ENCODE data around the gene SAP30. TPM values are rescaled to one million over a fixed set of nuclear protein-coding genes. Genes with fewer than 3 reads are reported as not detected.

The SAP30 gene
- total RNA-seq, 2 donors from 2014 or later, result 6.5 to 7.6 TPM

DNA sequence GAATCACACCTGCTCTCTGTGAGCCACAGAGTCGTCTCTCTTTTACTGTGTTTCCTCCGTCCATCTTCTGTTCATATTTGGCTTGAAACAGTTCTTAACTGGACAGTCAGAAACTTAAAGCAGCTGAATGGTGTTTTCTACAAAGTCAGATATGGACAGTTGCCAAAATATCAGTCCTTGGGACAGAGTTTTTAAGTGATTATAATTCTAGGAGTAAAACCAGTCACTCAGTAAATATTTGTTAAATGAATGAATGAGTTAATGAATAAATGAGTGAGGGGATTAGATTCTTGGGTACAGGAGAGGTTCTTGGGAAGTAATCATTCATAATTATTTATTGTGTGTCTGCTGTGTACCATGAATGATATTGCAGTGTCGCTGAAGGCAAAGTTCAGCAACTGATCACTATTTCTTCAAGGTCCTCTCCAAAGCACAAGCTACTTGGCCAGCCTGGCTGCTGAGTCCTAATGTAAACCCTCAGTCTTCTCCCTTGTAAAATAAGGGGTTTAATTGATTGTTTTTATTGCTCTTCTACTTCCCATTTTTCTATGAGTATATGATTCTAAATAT, 33.6 kb downstream of the SAP30 start:
- intact Hi-C loops (cut with DNase I, micrococcal nuclease), result no loop called here
- no peak for DNase-seq
- ATAC-seq, result no peak

DNA sequence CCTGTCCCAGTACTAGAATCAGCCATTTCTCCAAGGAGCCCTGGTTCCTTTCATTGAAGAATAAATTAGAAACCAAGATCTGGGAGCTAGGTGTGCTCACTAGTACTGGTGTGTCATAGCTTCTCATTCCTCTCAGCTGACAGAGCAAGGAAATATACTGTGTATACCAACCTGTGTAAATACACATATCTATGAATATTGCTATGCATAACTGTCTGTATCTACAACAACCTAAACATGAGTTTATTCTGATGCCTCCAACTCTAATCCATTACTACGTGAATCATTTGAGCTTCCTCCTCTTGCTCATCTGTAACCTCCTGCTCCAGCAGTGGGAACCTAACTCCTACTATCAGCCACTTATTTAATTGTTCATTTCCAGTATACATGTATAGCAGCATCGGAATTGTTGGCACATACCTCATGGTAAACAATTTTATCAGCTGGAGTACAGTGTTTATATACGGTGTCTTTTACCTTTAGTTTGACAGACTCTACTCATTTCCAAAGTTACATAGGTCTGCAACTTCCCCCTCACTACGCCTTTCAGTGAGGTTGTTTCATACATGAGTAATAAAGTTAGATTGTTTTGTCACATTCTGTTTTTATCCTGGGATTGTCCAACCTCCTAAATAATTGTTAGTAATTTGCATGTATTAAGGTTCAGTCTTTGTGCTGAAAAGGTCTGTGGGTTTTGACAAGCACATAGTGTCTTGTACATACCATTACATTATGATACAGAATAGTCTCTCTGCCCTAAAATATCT, 35.3 kb downstream of the SAP30 start:
- ATAC-seq, result no peak
- intact Hi-C loops (cut with DNase I, micrococcal nuclease), result no loop called here
- no peak for DNase-seq

DNA sequence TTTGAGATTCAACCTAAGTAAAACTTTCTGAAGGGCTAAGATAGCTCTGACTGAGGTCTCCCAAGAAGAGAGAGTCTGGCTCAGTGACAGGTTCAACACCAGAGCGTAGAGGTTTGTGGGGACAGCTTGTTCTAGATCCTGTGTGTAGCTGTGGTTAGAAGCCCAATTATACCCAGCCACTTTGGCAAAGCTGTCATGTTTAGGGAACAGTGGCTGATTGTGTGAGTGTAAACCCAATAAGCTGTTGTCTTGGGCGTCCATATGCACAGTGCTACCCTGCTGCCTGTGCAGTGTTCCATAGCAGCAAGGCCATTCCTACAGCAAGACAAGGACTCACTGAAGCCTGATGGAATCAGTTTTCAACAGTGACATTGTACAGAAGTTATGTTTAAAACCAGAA, 39.3 kb downstream of the SAP30 start:
- no peak for ATAC-seq
- intact Hi-C loops (cut with DNase I, micrococcal nuclease), result no loop called here
- DNase-seq, result no peak

DNA sequence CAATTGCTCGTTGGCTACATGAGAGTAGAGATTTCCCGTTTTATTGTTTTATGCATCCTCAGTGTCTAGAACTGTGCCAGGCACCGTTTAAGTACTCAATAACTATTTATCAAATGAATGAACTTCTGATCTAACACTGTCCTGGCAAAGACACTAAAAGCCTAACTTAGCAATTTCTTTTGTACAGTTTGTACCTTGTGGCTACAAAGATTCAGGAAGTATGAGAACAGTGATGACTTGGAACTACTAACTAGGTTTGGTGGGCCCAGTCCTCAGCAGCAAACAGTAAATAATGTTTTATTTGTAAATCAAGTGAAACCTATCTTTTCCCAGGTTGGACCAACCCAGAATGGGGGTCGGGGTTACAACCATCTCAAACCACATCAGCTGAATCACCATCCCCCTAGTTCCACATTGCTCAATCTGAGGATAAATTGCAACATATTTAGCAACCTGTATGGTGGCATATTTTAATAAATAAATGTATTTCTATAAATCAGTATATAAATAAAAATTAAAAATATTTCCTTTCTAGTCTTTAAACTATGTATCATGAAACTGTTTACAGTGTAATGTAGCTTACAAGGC, 40.4 kb downstream of the SAP30 start:
- ATAC-seq (no peak), DNase-seq (no peak)
- intact Hi-C loops (cut with DNase I, micrococcal nuclease), result no loop called here

DNA sequence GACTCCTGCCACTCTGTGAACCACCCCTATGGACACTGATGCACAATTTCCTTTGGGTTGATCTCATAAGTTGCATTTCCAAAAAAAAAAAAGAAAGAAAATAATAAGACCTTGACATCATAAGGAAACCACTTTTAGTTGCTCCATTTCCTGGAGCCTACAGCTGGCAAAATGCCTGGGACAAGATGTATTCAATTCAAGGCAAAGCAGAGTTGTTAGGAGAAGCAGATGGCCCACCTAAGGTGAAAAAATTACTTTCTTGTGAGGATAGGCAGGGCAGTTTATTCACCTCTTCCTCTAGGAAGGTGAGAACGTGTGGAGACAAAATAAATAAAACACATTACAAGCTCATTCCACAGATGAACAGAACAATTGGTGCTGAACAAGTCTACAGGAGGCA, 42.3 kb downstream of the SAP30 start:
- no peak for ATAC-seq
- no peak for DNase-seq
- intact Hi-C loops (cut with DNase I, micrococcal nuclease), result no loop called here

DNA sequence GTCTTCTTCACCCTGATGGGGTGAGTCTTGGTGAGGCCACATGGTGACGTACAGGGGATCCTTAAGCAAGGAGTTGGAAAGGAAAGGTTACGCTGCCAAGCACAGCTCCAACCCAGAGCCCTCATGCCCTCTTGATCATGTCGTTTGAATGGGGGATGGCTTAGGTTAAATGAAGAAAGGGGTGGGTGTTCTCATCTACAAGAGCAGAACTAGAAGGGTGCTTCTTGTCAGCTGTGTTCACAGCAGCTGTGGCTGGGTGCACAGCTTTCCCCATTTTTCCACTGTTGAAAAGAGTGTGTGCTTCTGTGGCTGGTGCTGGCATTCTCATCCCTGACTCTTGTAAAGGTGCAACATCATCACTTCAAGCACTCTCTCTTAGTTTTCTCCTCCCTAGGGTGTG, 43.7 kb downstream of the SAP30 start:
- ATAC-seq (no peak), DNase-seq (no peak)
- intact Hi-C loops (cut with DNase I, micrococcal nuclease), result no loop called here

DNA sequence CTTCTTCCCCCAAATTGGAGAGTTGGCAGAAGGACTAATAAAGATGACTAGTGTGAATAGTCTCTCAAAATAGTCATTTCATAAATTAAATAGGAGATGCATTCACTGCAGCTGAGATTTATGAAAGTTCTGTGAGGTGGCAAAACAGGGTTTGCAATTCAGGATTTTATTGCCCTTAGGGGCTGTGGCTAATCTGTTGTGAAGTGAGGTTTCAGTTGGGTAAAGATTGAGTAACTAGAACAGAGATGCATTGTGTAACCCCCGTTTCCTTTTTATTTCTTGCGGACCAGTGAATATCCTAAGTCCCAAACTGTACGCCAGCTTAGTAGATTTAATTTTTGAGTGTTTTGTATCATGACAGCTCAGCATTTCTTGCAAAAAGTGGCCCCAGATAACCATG, 44.3 kb downstream of the SAP30 start:
- DNase-seq, result no peak
- intact Hi-C loops (cut with DNase I, micrococcal nuclease), result loop anchor here in 1 of 2 donors (5.0 kb wide), 1 partner anchor 98 kb away; no protein-coding TSS in a partner anchor
- ATAC-seq, result no peak

DNA sequence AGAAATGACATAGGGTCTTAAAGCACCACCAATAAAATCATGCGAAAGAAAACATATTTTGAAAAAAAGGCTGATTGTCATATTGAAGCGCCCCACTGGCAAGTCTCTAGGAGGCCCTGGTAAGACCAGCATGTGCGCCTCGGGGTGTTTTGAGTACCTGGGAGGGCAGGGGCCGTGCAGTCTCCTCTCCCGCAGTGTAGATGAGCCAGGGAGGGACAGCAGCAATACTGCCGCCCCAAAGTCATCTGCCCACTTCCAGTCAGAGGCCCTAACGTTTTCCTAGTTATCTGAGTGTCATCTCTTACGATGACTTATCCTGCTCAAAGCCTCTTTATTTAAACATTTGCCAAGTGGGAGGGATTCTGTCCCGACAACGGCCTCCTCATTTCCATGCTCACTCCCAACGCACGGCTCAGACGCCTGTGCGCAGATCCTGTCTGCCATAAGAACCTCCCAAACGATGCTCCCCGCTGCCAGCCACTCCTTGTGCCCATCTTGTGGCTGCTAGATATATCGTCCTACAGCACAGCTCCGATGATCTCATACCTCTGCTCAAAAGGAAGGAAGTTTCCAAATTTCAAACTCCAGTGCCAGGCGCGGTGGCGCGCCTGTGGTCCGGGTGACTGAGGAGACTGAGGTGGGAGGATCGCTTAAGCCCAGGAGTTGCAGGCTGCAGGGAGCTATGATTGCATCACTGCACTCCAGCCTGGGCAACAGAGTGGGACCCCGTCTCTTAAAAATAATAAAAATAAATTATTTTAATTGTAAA, 45.3 kb downstream of the SAP30 start:
- ATAC-seq, result peak; percentile 8
- intact Hi-C loops (cut with DNase I, micrococcal nuclease), result loop anchor here (2.0 to 5.0 kb wide), 2 partner anchors 97 to 99 kb away; no protein-coding TSS in a partner anchor
- DNase-seq, result peak; percentile 12 to 34

DNA sequence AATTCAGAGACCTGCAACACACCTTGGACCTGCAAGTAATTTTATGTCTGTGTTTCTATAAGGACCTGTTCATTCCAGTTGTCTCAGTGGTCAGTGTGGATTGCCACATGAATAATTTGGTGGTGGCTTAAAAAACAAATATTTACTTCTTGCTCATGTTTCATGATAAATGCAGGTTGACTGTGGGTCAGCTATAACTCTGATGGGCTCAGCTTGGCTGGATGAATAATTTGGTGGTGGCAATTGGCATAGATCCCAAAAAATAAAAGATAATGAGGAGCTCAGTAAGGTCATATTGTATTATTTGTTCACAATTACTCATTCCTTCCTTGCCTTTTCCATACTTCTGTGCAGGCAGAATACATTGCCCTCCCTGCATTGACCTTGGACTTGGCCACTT, 47.1 kb downstream of the SAP30 start:
- ATAC-seq, result no peak
- intact Hi-C loops (cut with DNase I, micrococcal nuclease), result loop anchor here (2.0 to 5.0 kb wide), 2 partner anchors 99 to 101 kb away; no protein-coding TSS in a partner anchor
- no peak for DNase-seq

DNA sequence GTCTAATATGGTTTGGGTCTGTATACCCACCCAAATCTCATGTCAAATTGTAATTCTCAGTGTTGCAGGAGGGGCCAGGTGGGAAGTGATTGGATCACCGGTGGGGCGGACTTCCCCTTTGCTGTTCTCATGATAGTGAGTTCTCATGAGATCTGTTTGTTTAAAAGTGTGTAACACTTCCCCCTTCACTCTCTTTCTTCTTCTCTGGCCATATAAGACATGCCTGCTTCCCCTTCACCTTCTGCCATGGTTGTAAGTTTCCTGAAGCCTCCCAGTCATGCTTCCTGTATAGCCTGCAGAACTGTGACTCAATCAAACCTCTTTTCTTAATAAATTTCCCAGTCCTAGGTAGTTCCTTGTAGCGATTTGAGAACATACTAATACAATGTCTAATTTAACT, 47.9 kb downstream of the SAP30 start:
- intact Hi-C loops (cut with DNase I, micrococcal nuclease), result loop anchor here in 1 of 2 donors (5.0 kb wide), 1 partner anchor 101 kb away; no protein-coding TSS in a partner anchor
- no peak for DNase-seq
- no peak for ATAC-seq

DNA sequence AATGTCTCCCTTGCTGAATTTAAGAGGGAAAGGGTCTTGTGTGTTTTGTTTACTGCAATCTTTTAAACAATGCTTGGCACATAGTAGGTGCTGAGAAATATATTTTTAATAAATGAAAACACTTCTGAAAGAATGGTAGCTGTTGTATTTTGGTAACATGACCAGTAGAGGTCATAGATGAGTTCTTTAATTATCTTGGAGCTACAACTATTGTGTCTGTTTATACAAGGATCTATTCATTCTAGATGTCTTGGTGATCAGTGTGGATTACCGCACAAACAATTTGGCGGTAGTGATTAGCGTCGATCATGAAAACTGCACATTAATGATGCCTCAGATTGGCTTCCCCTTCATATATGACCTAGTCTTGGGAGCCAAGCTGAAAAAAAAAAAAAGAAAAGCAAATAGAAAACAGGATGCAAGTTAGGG, 49.6 kb downstream of the SAP30 start:
- ATAC-seq (peak; percentile 56), DNase-seq (no peak)
- intact Hi-C loops (cut with DNase I, micrococcal nuclease), result loop anchor here in 1 of 2 donors (5.0 kb wide), 1 partner anchor 72 kb away; no protein-coding TSS in a partner anchor

DNA sequence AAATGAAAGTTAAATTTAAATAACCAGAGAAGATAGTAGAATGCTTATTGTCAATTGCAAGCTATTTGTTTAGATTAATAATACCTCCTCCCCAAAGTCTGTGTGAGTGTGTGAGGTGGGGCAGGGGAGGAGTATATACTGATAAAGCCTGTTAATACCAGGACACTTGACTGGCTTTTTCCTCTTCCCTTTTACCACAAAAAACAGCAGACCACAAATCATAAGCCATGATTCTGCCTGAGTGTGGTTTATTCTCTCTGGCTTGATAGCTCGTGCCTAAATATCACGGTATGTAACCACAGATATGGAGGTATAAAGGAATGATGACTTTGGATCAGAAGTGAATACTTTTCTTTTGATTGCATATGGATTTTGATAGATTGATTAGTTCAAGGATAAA, 50.0 kb downstream of the SAP30 start:
- ATAC-seq, result no peak
- intact Hi-C loops (cut with DNase I, micrococcal nuclease), result loop anchor here in 1 of 2 donors (5.0 kb wide), 1 partner anchor 72 kb away; no protein-coding TSS in a partner anchor
- no peak for DNase-seq

DNA sequence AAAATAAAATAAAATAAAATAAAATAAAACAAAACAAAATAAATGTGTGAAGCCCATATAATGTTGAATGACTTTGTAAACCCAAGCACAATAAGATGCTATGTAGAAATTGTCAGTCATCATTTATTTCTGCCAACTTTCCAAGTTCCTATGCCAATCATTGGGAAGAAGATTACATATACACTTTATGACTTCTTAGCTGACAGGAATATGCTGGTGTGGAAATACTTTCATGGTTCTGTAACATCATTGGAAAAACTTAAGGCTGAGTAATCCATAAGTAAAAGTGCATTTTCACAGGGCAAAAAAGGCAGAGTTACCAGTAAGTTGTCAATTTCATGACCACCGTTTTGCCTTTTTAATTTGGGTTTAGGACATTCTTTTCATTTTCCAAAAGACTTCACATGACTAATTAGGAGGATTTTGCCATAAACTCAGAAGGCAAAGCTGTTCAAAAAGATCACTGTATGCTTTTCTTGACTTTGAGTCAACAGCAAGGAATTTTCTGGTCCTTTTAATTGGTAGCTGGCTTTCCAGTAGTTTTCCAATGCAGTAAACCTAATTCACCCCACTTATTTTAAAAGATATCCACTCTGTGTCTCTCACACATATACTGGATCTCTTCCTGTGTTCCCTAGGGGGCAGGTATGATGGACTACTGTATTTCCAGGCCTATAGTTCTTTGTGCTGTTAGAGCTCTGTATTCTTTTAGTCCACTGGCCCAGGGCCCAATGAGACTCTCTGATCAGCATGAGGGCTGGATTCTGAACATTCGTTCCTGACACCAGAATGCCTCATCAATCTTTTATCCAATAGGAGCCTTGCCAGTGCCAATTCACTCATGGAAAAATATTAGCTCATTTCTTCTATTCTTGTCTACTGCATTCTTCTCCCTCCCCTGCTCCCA, 54.4 kb downstream of the SAP30 start:
- ATAC-seq (no peak), DNase-seq (no peak)
- intact Hi-C loops (cut with DNase I, micrococcal nuclease), result loop anchor here in 1 of 2 donors (5.0 kb wide), 1 partner anchor 67 kb away; no protein-coding TSS in a partner anchor

DNA sequence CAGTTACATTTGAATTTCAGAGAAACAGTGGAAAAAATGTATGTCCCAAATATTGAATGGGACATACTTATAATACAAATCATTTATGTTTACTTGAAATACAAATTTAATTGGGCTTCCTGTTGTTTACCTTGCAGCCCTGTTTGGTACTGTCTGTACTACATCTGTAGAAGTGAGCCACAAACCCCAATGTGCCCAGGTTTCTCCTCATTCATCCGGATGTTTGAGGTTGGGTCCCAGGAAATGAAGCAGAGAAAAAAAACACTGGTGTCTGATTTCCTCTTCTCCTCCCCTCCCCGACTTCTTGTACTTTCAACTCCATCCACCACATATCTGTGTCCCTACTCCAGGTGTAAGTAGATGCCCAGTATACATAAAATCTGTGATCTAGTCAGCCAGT, 55.3 kb downstream of the SAP30 start:
- intact Hi-C loops (cut with DNase I, micrococcal nuclease), result no loop called here
- DNase-seq (no peak), ATAC-seq (no peak)
